SK-N-SH treated with all-trans-retinoic acid at 6 μM for 48 hours (cell line): ENCODE measurements around the gene COX4I1.

Source experiments
- ATAC-seq: fragments of 200-7000 bp; cut with Tn5 transposase; 3 replicates; pipeline ENCODE4 v1.9.1; 2020; ENCODE audit warnings: mild to moderate bottlenecking, moderate library complexity
- ARNTL ChIP-seq: fragments of 450-650 bp; formaldehyde crosslinking; IDR thresholded peaks from 2 replicates; pipeline ENCODE4 v1.5.0; 2020; ENCODE audit warnings: low read depth, mild to moderate bottlenecking, moderate library complexity, borderline replicate concordance
- BACH2 ChIP-seq: fragments of 250-450 bp; sonication (Bioruptor Pico); IDR thresholded peaks from 2 replicates; pipeline ENCODE4 v1.9.0; 2021; ENCODE audit warnings: mild to moderate bottlenecking, borderline replicate concordance
- CSDC2 ChIP-seq: fragments of 250-450 bp; sonication (Bioruptor Pico); IDR thresholded peaks from 2 replicates; pipeline ENCODE4 v1.5.0; 2020; ENCODE audit warnings: mild to moderate bottlenecking, moderate library complexity
- ESRRG ChIP-seq: fragments of 250-450 bp; sonication (Bioruptor Pico); IDR thresholded peaks from 2 replicates; pipeline ENCODE4 v1.6.1; 2021; ENCODE audit warnings: mild to moderate bottlenecking
- GLIS3 ChIP-seq: fragments of 250-450 bp; sonication (Bioruptor Pico); IDR thresholded peaks from 2 replicates; pipeline ENCODE4 v1.5.0; 2020; ENCODE audit warnings: mild to moderate bottlenecking, moderate library complexity
- ISL1 ChIP-seq: fragments of 250-450 bp; sonication (Bioruptor Pico); IDR thresholded peaks from 2 replicates; pipeline ENCODE4 v2.1.2; 2022; ENCODE audit warnings: mild to moderate bottlenecking, moderate library complexity
- OSR1 ChIP-seq: fragments of 250-450 bp; sonication (Bioruptor Pico); IDR thresholded peaks from 2 replicates; pipeline ENCODE4 v1.8.0; 2022; ENCODE audit warnings: moderate library complexity, mild to moderate bottlenecking, inconsistent platforms
- PATZ1 ChIP-seq: fragments of 250-450 bp; sonication (Bioruptor Pico); IDR thresholded peaks from 2 replicates; pipeline ENCODE4 v1.8.0; 2020; ENCODE audit warnings: mild to moderate bottlenecking, moderate library complexity, borderline replicate concordance
- PPARA ChIP-seq: fragments of 250-450 bp; sonication (Bioruptor Pico); IDR thresholded peaks from 2 replicates; pipeline ENCODE4 v1.5.0; 2020; ENCODE audit warnings: mild to moderate bottlenecking, borderline replicate concordance
- SNAI2 ChIP-seq: fragments of 250-450 bp; sonication (Bioruptor Pico); IDR thresholded peaks from 2 replicates; pipeline ENCODE4 v1.5.0; 2020; ENCODE audit warnings: mild to moderate bottlenecking, moderate library complexity
- TCF4 ChIP-seq: fragments of 250-450 bp; sonication (Bioruptor Pico); IDR thresholded peaks from 2 replicates; pipeline ENCODE4 v1.8.0; 2021; ENCODE audit warnings: mild to moderate bottlenecking, moderate library complexity, borderline replicate concordance
- TSHZ2 ChIP-seq: fragments of 250-450 bp; sonication (Bioruptor Pico); IDR thresholded peaks from 2 replicates; pipeline ENCODE4 v1.5.0; 2020; ENCODE audit warnings: mild to moderate bottlenecking, moderate library complexity
- ZC3H10 ChIP-seq: fragments of 250-450 bp; sonication (Bioruptor Pico); IDR thresholded peaks from 2 replicates; pipeline ENCODE4 v1.5.1; 2021; ENCODE audit warnings: mild to moderate bottlenecking, moderate library complexity
- ZFP3 ChIP-seq: fragments of 250-450 bp; sonication (Bioruptor Pico); IDR thresholded peaks from 2 replicates; pipeline ENCODE4 v1.5.0; 2020; ENCODE audit warnings: mild to moderate bottlenecking, moderate library complexity
- ZFP30 ChIP-seq: fragments of 450-650 bp; formaldehyde crosslinking; IDR thresholded peaks from 2 replicates; pipeline ENCODE4 v1.5.0; 2022; ENCODE audit warnings: mild to moderate bottlenecking, moderate library complexity
- ZNF565 ChIP-seq: fragments of 450-650 bp; formaldehyde crosslinking; conservative IDR thresholded peaks from 2 replicates; pipeline ENCODE4 v1.5.0; 2020; ENCODE audit warnings: low read depth, mild to moderate bottlenecking, moderate library complexity
- ZNF70 ChIP-seq: fragments of 450-650 bp; formaldehyde crosslinking; IDR thresholded peaks from 2 replicates; pipeline ENCODE4 v1.5.0; 2020; ENCODE audit warnings: mild to moderate bottlenecking, moderate library complexity
- ZNF8 ChIP-seq: fragments of 450-650 bp; formaldehyde crosslinking; IDR thresholded peaks from 2 replicates; pipeline ENCODE4 v1.5.0; 2020; ENCODE audit warnings: mild to moderate bottlenecking, moderate library complexity
- TF ChIP-seq, protein P1 (sequence below): fragments of 250-450 bp; sonication (Bioruptor Pico); IDR thresholded peaks from 2 replicates; pipeline ENCODE4 v1.8.0; 2021; ENCODE audit warnings: low read depth, mild to moderate bottlenecking, moderate library complexity, borderline replicate concordance
- TF ChIP-seq, protein P2 (sequence below): fragments of 250-450 bp; sonication (Bioruptor Pico); IDR thresholded peaks from 2 replicates; pipeline ENCODE4 v1.5.1; 2021; ENCODE audit warnings: mild to moderate bottlenecking, moderate library complexity
- TF ChIP-seq, protein P3 (sequence below): fragments of 250-450 bp; sonication (Bioruptor Pico); IDR thresholded peaks from 2 replicates; pipeline ENCODE4 v1.5.1; 2020; ENCODE audit warnings: low read depth, mild to moderate bottlenecking, moderate library complexity

COX4I1 gene

GRCh38 chr16:85773044-85773443 is 26.5 kb upstream of the COX4I1 start (continued):
- TF ChIP-seq PATZ1 (CRISPR knock-in tag) = no peak
- no peak for TF ChIP-seq GLIS3 (CRISPR knock-in tag)

GRCh38 chr16:85774136-85774535 is 25.4 kb upstream of the COX4I1 start:
- no peak for ATAC-seq
- TF ChIP-seq, protein P1, sequence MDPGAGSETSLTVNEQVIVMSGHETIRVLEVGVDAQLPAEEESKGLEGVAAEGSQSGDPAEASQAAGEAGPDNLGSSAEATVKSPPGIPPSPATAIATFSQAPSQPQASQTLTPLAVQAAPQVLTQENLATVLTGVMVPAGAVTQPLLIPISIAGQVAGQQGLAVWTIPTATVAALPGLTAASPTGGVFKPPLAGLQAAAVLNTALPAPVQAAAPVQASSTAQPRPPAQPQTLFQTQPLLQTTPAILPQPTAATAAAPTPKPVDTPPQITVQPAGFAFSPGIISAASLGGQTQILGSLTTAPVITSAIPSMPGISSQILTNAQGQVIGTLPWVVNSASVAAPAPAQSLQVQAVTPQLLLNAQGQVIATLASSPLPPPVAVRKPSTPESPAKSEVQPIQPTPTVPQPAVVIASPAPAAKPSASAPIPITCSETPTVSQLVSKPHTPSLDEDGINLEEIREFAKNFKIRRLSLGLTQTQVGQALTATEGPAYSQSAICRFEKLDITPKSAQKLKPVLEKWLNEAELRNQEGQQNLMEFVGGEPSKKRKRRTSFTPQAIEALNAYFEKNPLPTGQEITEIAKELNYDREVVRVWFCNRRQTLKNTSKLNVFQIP (CRISPR knock-in tag) = no peak
- TF ChIP-seq BACH2 (no peak), ZFP3 (CRISPR knock-in tag) (no peak), ISL1 (CRISPR knock-in tag) (no peak), ZNF8 (CRISPR knock-in tag) (no peak), ZFP30 (CRISPR knock-in tag) (no peak), ARNTL (CRISPR knock-in tag) (no peak), CSDC2 (CRISPR knock-in tag) (no peak), TSHZ2 (CRISPR knock-in tag) (no peak), ZNF565 (CRISPR knock-in tag) (no peak), TCF4 (no peak), ZNF70 (CRISPR knock-in tag) (no peak), PPARA (CRISPR knock-in tag) (no peak), OSR1 (CRISPR knock-in tag) (no peak), SNAI2 (CRISPR knock-in tag) (no peak), ZC3H10 (CRISPR knock-in tag) (no peak), ESRRG (CRISPR knock-in tag) (no peak), PATZ1 (CRISPR knock-in tag) (no peak)
- TF ChIP-seq, protein P2, sequence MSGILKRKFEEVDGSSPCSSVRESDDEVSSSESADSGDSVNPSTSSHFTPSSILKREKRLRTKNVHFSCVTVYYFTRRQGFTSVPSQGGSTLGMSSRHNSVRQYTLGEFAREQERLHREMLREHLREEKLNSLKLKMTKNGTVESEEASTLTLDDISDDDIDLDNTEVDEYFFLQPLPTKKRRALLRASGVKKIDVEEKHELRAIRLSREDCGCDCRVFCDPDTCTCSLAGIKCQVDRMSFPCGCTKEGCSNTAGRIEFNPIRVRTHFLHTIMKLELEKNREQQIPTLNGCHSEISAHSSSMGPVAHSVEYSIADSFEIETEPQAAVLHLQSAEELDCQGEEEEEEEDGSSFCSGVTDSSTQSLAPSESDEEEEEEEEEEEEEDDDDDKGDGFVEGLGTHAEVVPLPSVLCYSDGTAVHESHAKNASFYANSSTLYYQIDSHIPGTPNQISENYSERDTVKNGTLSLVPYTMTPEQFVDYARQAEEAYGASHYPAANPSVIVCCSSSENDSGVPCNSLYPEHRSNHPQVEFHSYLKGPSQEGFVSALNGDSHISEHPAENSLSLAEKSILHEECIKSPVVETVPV (CRISPR knock-in tag) = no peak
- TF ChIP-seq, protein P3, sequence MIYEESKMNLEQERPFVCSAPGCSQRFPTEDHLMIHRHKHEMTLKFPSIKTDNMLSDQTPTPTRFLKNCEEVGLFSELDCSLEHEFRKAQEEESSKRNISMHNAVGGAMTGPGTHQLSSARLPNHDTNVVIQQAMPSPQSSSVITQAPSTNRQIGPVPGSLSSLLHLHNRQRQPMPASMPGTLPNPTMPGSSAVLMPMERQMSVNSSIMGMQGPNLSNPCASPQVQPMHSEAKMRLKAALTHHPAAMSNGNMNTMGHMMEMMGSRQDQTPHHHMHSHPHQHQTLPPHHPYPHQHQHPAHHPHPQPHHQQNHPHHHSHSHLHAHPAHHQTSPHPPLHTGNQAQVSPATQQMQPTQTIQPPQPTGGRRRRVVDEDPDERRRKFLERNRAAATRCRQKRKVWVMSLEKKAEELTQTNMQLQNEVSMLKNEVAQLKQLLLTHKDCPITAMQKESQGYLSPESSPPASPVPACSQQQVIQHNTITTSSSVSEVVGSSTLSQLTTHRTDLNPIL (CRISPR knock-in tag) = no peak
- TF ChIP-seq, all 23 proteins: peak for 0

DNA sequence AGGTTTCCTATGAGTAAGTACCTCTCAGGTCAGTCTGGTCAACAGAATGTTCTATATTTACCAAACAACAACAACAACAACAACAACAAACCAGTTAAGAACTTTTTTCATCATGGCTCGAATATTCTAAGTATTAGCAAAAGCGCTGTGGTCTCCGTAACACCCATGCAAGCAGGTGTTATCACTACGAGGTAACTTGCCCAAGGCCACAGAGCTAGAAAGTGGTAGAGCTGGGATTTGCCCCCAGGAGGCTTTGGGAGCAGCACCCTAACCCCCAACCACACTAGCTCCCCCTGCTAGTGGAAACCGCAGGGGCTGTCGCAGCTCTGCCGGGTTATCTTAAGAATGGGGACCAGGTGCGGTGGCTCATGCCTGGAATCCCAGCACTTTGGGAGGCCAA is 24.7 kb upstream of the COX4I1 start:
- no peak for ATAC-seq
- TF ChIP-seq TCF4 = no peak
- TF ChIP-seq ZFP3 (CRISPR knock-in tag) = no peak
